GM12872 (cell line): ENCODE measurements around the gene CNTN5.

Experiments
- CTCF ChIP-seq: IDR thresholded peaks from 3 replicates; pipeline ENCODE4 v1.5.1; 2011; ENCODE audit warnings: low read depth, mild to moderate bottlenecking, low read length, moderate library complexity; ENCODE audit not compliant: insufficient read depth

CNTN5 gene

DNA sequence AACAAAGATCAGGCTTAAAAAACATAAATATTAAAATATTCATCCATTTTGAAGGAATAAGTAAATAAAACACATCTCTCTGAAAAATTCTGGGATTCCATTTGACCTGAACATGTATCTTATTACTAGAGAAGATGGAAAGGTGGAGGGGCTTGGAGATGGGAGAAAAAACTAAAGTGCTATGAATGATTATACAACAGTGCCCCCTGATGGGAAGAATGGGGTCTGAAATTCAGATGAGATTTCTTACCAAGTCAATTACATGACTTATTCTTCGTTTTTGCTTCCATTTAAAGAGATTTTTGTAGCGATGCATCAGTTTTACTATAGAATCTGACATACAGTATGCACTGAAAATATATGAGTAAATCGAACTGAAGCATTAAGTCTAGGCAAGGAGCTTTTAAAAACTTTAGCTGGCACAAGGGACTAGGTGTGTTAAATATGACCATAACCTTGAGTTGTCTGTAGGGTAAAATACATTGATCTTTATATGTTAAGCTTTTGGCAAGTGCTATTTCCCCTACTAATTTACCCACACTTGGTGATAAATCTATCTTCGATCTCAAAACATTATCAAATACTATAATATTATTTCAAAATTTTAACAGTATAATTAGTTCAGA, 718.8 kb downstream of the CNTN5 start:
- TF ChIP-seq CTCF = peak; percentile 46; the same call in 2 of the 3 replicates

DNA sequence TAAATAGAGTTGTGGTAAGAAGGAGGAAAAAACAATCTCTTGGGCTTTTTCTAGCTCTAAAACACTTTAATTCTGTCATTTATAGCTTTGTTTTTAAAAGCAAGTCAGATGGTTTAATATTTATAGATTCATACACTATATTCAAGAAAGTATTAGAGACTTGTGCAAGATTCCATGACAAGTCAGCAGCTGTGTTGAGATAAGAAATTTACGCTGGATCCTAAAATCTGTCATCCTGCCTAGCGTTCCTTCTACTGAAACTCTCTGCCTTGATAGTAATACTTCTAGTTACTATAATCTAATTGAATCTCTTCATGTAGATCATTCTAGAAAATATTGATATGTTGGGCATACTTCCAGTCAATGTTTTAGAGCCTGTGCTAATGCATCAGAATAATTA, 721.8 kb downstream of the CNTN5 start:
- no peak for TF ChIP-seq CTCF

GRCh38 chr11:99759787-99760186, 739.0 kb downstream of the CNTN5 start:
- TF ChIP-seq CTCF = no peak

- no peak for TF ChIP-seq CTCF
These were observed 746.1 kb downstream of the CNTN5 start for GRCh38 chr11:99766811-99767210.

DNA sequence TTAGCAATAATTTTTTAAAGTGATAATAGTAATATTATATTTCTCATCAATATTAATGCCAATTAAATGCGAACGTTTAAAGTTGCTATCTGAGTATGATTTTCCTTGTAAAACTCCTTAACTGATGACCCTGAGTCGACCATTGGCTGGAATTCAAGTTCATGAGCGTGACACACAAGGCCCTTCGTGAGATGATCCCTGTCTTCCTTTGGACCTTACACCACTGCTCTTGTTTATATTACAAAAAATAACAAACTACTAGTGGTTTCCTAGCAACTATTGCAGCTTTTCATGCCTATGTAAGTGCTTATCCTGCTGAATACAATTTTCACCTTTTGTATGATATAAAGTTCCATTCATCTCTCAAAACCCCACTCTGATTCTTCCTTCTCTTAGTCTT, 752.9 kb downstream of the CNTN5 start:
- TF ChIP-seq CTCF = no peak

GRCh38 chr11:99781074-99781473, 760.3 kb downstream of the CNTN5 start:
- TF ChIP-seq CTCF = no peak

- no peak for TF ChIP-seq CTCF
These were observed 770.6 kb downstream of the CNTN5 start for GRCh38 chr11:99791354-99791753.
